Esophagus squamous epithelium (tissue), 4 donors: Measurements from ENCODE around the gene SLC16A1.

Experiments
- CTCF ChIP-seq, 6 experiments: fragments of 450-650 bp in 4 of 6; fragments of 200-600 bp in 2 of 6; sonication (generic) in 2 of 6; IDR thresholded peaks; one replicate each; pipeline ENCODE4 v1.5.1; 2016 to 2019; ENCODE audit warnings: antibody characterized with exemption in 6 of 6, mild to moderate bottlenecking in 4 of 6, moderate library complexity in 4 of 6
- POLR2A ChIP-seq, 4 donors: fragments of 450-650 bp; IDR thresholded peaks; one replicate each; pipeline ENCODE4 v1.6.1; 2017; ENCODE audit warnings: antibody characterized with exemption in 4 of 4, mild to moderate bottlenecking in 4 of 4, moderate library complexity in 3 of 4

GRCh38 chr1:112904831-112905261 lies 51.1 kb downstream of the SLC16A1 start:
- TF ChIP-seq POLR2A (IDR thresholded peaks at IDR 0.05) (no peak), CTCF (IDR thresholded peaks at IDR 0.05) (no peak)
